Progenitor cell of endocrine pancreas (in vitro differentiated cells): Measurements from ENCODE around the gene HINT1. TPM values are rescaled to one million over a fixed set of nuclear protein-coding genes. Genes with fewer than 3 reads are reported as not detected.

Source experiments
- DNase-seq: peaks from one replicate; pipeline ENCODE4 v3.0.0; 2021; ENCODE audit warnings: low spot score; ENCODE audit not compliant: unreplicated experiment
- H3K27ac Mint-ChIP-seq: 2 replicates; pipeline ENCODE4 v1.8.0; 2021; ENCODE audit warnings: mild to moderate bottlenecking, moderate library complexity, mixed read lengths
- H3K27me3 Mint-ChIP-seq: 2 replicates; pipeline ENCODE4 v1.8.0; 2021; ENCODE audit warnings: mixed read lengths
- H3K36me3 Mint-ChIP-seq: 2 replicates; pipeline ENCODE4 v1.8.0; 2022; ENCODE audit warnings: mixed read lengths; ENCODE audit not compliant: insufficient read depth
- H3K4me1 Mint-ChIP-seq: 2 replicates; pipeline ENCODE4 v1.8.0; 2021; ENCODE audit warnings: low read depth, mixed read lengths
- H3K4me3 Mint-ChIP-seq: 2 replicates; pipeline ENCODE4 v1.8.0; 2021; ENCODE audit warnings: low read depth, mild to moderate bottlenecking, moderate library complexity, mixed read lengths
- H3K9me3 Mint-ChIP-seq: 2 replicates; pipeline ENCODE4 v1.8.0; 2021; ENCODE audit warnings: low read depth, mixed read lengths
- total RNA-seq: library from RNA; stranded (reverse); gene quantifications from 2 replicates; pipeline ENCODE4 v1.2.1, GENCODE V29; 2021
- TF ChIP-seq, protein P1 (sequence below): fragments of 200-600 bp; sonication (generic); IDR thresholded peaks from one replicate; pipeline ENCODE4 v1.5.0; 2021; ENCODE audit warnings: antibody characterized with exemption, mild to moderate bottlenecking; ENCODE audit not compliant: unreplicated experiment

Gene HINT1
- total RNA-seq, 1 donor from 2014 or later = 189 TPM

DNA sequence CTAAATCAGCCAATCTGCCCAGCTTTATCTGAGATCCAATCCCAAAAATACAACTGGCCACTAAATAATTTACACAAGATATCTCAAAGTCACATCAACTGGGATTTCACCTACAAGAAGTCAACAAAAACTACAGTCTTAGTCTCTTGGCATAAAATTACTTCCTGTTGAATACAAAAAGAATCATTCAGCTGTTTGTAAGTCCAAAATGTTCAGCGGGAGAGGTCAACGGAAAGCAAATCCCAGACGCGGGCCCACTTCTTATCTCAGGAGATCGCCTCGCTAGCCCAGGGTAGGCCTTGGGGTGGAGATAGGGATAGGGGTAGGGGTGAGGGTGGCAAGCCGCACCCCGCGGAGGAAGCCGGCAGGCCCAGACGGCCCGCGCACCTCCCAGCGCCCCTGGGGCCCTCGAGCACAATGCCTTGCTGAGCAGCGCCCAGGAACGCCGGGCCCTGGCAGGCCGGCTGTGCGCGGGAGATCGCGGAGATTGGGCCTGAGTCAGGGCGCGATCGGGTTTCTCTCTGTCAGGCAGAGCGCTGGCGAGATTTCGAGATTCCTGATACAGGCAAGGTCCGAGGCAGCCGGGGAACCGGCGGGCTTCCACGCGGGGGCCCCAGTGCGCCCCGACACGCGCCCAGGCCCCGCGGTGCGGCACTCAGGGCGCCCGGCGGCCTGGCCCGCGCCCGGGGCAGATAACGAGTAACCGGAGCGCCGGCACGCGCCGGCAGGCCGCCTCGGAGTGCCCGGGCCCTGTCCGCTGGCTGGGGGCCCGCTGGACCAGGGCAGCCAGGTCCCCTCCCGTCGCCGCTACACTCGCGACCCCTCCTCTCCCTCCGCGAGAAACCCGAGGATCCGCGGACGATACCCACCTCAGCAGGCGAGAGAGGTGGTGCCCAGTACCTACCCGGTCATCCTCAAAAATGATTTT, 601 bp downstream of the HINT1 start:
- Mint-ChIP-seq H3K4me1 (peaks cover 10% of the 10 kb centered on the region), H3K27me3 (no peaks in the 10 kb centered on the region), H3K9me3 (no peaks in the 10 kb centered on the region), H3K36me3 (peaks cover 18% of the 10 kb centered on the region), H3K27ac (peak overlapping the region; percentile 99), H3K4me3 (peak overlapping the region; percentile 93)
- TF ChIP-seq, protein P1, sequence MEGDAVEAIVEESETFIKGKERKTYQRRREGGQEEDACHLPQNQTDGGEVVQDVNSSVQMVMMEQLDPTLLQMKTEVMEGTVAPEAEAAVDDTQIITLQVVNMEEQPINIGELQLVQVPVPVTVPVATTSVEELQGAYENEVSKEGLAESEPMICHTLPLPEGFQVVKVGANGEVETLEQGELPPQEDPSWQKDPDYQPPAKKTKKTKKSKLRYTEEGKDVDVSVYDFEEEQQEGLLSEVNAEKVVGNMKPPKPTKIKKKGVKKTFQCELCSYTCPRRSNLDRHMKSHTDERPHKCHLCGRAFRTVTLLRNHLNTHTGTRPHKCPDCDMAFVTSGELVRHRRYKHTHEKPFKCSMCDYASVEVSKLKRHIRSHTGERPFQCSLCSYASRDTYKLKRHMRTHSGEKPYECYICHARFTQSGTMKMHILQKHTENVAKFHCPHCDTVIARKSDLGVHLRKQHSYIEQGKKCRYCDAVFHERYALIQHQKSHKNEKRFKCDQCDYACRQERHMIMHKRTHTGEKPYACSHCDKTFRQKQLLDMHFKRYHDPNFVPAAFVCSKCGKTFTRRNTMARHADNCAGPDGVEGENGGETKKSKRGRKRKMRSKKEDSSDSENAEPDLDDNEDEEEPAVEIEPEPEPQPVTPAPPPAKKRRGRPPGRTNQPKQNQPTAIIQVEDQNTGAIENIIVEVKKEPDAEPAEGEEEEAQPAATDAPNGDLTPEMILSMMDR = peak; percentile 15
- peak; percentile 46 for DNase-seq

DNA sequence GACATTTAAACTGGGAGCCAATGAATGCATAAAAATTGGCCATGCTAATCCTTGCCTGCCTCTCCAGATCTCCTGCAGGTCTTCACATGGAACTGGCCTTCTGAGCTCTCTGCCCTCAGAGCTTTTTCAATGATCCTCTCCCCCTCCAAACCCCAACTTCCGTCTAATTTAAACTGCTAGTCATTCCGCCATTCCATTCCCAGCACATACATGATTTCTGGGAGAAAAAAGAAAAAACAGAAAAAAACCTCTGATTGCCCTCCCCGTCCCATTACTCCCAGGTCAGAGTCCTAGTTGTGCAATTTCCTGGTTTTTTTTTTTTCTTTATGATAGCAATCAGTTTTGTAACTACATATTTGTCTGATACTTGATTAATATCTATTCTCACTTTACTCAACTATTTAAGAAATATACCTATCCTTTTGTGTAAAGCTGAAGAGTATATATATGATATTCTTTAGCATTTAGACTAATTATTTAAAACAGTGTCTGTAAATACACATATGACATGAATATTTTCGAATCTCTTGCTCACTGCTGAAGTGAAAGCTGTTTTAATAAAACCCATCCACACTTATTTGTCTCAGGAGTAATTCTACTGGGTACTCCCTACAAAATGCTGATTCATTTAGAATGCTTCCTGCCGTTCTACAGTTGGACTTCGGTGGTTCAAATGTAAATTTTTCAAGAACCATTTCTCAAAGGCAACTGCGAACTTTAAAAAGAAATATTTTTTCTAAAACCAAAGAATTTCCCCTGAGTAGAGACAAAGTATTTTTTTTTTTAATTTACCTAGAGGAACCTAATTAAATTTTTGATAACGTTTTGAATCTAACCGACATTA, 1.6 kb downstream of the HINT1 start:
- no peaks in the 10 kb centered on the region for H3K27me3 Mint-ChIP-seq
- TF ChIP-seq, protein P1 = no peak
- H3K36me3 Mint-ChIP-seq = peaks cover 23% of the 10 kb centered on the region
- H3K27ac Mint-ChIP-seq = peak overlapping the region; percentile 98
- H3K9me3 Mint-ChIP-seq = no peaks in the 10 kb centered on the region
- H3K4me1 Mint-ChIP-seq = peaks cover 10% of the 10 kb centered on the region
- H3K4me3 Mint-ChIP-seq = peak overlapping the region; percentile 84
- DNase-seq = no peak

DNA sequence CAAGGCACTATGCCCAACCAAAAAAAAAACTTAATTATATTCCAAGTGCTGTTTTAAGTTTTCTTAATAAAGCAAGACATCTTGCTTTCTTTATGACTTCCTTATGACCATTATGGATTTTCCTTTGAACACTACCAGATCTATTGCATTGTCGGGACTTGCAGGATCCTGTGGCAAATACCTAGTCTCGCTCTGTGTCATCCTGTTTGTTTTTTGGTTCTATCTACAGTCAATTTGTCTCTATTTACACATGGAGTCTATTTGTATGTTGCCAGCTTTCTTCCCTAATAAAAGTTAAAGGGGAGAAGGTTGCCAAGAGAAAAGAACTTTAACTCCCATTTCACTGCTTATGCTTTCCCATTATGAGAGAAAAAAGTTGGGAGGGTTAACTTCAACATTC, 4.9 kb downstream of the HINT1 start:
- Mint-ChIP-seq H3K27me3 (no peaks in the 10 kb centered on the region), H3K4me3 (no peak overlapping the region), H3K4me1 (peaks cover 9% of the 10 kb centered on the region), H3K9me3 (no peaks in the 10 kb centered on the region), H3K36me3 (peaks cover 24% of the 10 kb centered on the region), H3K27ac (peak overlapping the region; percentile 6)
- DNase-seq = no peak
- TF ChIP-seq, protein P1 = no peak

DNA sequence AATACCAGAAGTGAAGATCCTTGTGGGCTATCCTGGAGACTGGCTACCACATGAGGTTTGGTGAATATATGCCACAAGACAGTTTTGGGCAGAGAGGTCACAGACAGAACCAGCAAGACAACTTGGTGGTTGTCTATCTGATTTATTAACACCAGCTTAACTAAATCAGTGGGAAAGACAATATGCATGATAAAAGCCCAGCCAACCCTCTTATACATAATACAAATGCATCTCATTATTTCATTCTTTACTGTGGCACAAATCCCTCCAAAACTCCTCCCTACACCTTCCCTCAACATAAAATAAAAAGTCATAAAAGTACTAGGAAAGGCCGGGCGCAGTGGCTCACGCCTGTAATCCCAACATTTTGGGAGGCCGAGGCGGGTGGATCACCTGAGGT, 8.1 kb downstream of the HINT1 start:
- Mint-ChIP-seq H3K4me1 (peaks cover 2% of the 10 kb centered on the region), H3K9me3 (no peaks in the 10 kb centered on the region), H3K4me3 (no peak overlapping the region), H3K27ac (no peak overlapping the region), H3K27me3 (no peaks in the 10 kb centered on the region), H3K36me3 (peaks cover 15% of the 10 kb centered on the region)
- TF ChIP-seq, protein P1 = no peak
- no peak for DNase-seq

DNA sequence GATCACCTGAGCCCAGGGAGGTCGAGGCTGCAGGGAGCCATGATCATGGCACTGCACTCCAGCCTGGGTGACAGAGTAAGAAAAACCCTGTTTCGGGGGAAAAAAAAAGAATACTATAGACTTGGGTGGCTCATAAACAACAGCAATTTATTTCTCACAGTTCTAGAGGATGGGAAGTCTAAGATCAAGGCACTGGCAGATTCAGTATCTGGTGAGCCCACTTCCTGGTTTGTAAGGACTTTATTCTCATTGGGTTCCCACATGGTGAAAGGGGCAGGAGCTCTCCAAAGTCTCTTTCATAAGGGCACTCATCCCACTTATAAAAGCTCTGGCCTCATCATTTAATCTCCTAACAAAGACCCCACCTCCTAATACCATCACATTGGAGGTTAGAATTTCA, 8.7 kb downstream of the HINT1 start:
- TF ChIP-seq, protein P1 = no peak
- Mint-ChIP-seq H3K27ac (no peak overlapping the region), H3K4me3 (no peak overlapping the region), H3K4me1 (peaks cover 2% of the 10 kb centered on the region), H3K9me3 (no peaks in the 10 kb centered on the region), H3K27me3 (no peaks in the 10 kb centered on the region), H3K36me3 (peaks cover 11% of the 10 kb centered on the region)
- no peak for DNase-seq
